COR-L47 (cell line): ENCODE results near the gene HOXC10.

Source experiments
- DNase-seq: peaks from one replicate; lab custom pipeline; 2025; lab: John Stamatoyannopoulos, UW

Gene HOXC10

GRCh38 chr12:53950789-53951576 lies 34.0 kb upstream of the HOXC10 start:
- no peak for DNase-seq

DNA sequence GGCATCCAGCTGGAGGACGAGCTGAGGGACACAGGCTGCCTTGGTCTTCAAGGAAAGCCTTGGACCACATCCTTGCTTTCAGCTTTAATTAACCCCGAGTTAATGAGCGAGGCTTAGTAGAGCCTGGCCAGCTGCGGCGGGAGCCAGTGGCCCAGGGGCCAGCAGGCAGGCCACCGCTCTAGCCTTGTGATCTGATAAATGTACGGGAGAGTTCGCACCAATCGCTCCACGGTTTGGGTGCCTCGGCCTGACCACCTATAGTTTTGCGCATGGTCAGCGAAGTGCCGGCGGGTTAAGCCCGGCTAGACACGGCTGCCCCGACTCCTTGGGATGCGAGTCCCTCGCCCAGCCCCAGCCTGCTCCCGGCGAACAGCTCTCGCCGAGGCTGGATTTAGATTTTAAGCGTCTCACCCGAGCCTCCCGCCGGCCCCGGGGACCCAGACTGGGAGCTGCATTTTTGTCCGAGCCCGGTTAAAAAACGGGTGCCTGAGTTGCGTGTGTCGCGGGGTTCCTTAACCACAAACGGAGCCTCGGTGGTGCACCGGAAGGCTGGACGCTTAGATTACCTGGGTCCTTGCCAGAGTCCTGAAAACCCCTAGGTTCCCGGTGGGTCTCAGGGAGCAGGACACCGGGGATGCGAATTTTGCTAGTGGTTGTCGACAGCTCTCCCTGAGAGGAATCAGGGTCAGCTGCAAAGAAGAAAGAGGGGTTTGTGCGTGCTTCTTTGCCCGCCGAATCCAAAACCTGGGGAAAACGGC lies 33.2 kb upstream of the HOXC10 start:
- DNase-seq, result no peak

- DNase-seq, result no peak
These were observed 32.6 kb upstream of the HOXC10 start for GRCh38 chr12:53952335-53952694.

- DNase-seq, result no peak
These were observed 31.8 kb upstream of the HOXC10 start for GRCh38 chr12:53952871-53953734.

- no peak for DNase-seq
These were observed 30.9 kb upstream of the HOXC10 start for GRCh38 chr12:53953831-53954693.

- DNase-seq, result no peak
These were observed 30.3 kb upstream of the HOXC10 start, which contains the start of gene HOXC12 for GRCh38 chr12:53954694-53955035. Gene HOXC12 (plus strand): TSS chr12:53954903. CDS start chr12:53954930, 27 bp downstream.

DNA sequence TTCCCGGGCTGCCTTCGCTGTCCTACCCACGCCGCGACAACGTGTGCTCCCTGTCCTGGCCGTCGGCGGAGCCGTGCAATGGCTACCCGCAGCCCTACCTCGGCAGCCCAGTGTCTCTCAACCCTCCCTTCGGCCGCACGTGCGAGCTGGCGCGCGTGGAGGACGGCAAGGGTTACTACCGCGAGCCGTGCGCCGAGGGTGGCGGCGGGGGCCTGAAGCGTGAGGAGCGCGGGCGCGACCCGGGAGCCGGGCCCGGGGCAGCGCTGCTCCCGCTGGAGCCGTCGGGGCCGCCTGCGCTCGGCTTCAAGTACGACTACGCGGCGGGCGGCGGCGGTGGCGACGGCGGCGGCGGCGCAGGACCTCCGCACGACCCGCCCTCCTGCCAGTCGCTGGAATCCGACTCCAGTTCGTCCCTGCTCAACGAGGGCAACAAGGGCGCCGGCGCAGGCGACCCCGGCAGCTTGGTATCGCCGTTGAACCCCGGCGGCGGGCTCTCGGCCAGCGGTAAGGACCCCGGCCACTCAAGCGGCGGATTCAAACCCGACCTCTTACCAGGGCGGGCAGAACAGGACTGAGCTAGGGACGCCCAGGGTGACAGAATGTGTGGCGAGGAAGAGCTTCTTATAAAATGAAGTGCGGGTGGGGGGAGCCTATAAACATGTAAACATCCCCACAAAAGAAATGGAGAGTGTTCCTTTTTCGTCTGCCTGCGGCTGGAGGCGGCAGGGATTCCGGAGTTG lies 29.7 kb upstream of the HOXC10 start:
- DNase-seq, result no peak

GRCh38 chr12:53955776-53956250 lies 29.1 kb upstream of the HOXC10 start:
- no peak for DNase-seq

DNA sequence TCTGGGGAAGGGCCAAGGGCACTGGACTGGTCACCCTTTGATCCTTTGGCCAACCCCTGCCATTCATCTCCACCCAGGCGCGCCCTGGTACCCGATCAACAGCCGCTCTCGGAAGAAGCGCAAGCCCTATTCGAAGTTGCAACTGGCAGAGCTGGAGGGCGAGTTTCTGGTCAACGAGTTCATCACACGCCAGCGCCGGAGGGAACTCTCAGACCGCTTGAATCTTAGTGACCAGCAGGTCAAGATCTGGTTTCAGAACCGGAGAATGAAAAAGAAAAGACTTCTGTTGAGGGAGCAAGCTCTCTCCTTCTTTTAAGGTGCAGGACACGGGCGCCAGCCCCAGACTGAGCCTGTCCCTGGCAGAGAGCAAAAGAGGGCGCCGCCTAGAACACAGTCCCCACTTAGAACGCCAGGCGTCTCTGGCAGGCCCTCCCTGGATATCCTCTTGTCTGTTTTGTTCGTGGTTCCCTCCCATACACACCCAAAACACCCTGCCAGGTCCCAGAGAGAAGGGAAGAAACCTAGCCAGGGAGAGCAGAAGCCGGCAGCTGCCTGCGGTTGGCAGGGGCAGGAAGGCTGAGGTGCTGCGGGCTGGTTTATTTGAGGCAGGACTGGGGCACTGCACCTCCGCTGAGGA lies 28.6 kb upstream of the HOXC10 start:
- DNase-seq, result no peak

DNA sequence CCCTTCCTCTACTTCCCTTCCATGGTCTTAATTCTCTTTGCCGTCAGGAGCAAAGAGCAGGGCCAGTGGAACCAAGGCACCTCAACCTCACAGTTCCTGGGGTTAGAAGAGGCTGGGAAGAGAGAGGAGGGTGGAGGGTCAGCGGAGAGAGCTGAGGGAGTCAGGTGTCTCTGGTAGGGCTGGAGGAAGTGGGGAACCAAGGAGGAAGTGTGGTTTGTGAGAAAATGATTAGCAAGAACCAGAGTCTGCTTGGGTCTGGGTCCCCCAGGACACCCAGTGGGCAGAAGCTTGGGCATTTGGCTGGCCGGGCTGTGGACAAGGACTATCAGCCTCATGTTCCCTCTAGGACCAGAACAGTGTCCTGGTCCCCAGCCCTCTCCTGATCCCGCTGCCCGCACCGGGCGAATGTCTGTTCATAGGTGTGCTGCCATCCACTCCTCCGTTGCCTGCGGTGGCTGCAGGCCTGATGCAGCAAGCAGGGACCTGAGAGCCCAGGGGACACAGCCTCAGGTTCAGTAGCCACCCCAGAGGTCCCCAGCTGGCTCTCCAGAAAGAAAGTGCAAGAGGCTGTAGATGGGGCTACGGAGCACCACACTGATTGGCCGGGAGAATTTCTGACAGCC lies 27.9 kb upstream of the HOXC10 start:
- DNase-seq, result no peak

- DNase-seq, result no peak
These were observed 26.8 kb upstream of the HOXC10 start for GRCh38 chr12:53958128-53958527.

GRCh38 chr12:53959314-53959713 lies 25.6 kb upstream of the HOXC10 start:
- DNase-seq, result no peak

GRCh38 chr12:53960187-53961024 lies 24.5 kb upstream of the HOXC10 start:
- DNase-seq, result no peak

DNA sequence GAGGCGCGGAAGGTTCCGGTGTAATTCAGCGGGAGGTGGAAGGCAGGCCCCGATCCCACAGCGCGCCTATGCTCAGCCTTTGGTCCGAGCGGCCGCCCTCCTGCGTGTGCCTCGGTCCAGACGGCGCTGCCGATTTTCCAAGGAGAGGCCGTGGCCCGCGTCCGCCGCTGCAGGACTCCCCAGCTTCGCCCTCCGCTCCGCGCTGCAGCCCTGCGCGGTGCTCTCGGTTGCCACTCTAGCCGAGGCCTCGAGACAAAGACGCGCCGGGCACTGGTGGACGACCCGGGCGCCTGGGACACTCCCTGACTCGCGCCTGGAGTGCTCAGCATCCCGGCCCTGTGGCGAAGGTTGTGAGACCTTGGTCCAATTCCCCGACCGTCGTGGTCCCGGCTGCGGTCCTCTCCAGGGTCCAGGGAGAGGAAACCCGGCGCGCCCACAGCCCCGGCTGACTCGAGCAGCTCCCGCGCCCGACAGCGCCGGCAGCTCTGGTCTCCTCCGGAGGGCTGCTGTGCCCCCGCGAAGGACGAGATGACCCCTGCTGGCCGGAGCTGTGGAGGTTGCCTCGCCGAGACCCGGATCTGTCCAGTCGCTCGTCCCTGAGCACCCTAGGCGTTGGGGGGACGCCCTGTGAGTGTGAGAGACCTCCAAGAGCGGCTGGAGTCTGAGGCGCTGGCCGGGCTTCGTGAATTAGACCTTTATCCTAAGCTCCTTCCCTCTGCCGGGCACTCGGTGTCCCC lies 23.8 kb upstream of the HOXC10 start:
- no peak for DNase-seq

GRCh38 chr12:53963005-53963404 lies 21.9 kb upstream of the HOXC10 start:
- DNase-seq, result no peak

DNA sequence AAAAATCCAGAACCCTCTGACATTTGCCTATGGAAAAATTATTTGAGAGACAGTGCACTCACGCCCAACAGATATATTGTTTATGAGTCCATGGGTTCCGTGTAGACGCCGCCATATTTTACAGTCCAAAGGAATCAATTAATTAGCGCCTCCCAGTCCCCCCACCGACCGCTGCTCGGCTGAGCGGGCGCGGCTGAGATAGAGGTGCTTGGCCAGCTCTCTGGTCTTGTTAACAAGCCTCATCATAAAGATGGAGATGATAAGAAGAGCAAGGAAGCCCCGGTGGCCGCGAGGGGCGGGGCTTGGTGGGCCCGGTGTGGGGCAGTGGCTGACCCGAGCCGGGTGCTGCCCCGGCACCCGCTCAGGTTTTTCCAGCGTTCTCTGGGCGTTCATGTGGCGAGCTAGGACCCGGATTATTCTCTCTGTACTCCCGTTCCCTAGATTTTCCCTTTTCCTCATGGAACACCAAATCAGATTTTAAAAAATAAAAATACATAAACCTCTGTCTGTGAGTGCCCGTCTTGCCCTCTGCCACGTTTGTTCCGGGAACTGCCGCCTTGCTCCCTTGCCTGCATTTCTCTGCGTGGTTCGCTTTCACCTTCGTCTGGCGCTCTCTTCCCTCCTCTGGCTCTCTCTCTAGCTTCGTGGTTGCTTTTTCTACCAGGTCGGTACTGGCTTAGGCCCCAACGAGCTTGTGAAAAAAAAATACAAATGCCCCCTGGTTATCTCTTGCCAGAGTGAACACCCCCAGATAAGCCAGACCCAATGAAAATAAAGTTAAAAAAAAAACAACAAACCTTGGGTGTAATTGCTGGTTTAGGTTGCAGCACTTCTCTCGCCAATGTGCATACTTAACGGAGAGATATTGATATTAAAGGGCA lies 21.3 kb upstream of the HOXC10 start:
- no peak for DNase-seq

DNA sequence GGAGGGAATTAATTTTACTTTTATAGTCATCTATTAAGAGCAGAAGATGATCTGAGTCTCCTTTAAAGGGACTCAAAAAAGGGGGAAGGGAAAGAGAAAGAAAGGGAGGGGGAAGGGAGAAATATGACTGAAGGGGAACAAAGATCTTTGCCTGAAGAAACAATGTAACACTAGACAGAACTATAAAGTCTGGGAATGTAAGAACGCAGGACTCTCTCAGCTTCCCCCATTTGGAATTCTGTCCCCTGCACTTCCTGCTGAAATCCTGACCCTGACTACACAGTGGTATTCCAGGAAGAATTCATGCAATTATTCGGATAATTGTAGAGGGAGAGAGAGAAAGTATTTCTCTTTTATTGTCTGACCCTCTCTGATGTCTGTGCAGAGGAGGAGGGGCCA lies 20.6 kb upstream of the HOXC10 start:
- DNase-seq, result no peak
